HG03565 (cell line): ENCODE results near the gene TMEM135.
"Not testable (repeated sequence)": the region's sequence is repeated elsewhere in the genome, so short reads cannot be mapped to it uniquely, and the experiment has no call there.

Experiments
- ATAC-seq: cut with Tn5 transposase; IDR thresholded peaks from one replicate; pipeline ENCODE4 v1.9.1; 2021; ENCODE audit warnings: mild to moderate bottlenecking, moderate library complexity; ENCODE audit not compliant: unreplicated experiment

The TMEM135 gene

DNA sequence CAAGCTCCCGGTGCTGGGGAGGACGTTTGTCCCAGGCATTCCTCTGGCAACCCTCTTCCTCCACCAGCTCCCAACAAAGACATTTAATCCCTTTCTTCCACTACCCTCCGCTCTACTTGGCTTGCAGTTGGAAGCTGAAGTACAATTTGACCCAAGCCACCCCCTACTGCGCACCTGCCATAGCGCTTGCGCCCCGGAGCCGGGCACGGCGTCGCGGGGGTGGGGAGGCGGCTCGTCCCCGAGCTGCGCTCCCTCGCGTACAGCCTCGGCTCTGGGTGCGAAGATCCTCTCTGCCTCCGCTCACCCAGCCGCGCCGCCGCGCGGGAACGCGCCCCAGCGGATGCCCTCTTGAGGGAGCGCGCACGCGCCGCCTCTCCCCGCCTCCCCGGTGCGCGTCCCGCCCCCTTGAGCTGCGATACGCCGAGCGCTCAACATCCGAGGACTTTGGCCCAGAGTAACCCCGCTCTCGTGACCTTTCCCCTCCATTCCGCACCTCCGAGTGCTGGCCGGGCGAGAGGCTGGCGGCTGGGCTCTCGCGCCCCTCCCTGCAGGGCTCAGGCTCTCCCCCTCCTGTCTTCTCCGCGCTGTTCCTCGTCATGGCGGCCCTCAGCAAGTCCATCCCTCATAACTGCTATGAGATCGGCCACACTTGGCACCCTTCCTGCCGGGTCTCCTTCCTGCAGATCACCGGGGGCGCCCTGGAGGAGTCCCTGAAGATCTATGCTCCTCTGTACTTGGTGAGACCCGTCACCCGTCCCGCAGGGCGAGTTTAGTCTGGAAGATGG lies at the start of gene TMEM135:
TSS of gene TMEM135 (plus strand) at position 485 of the 785 bp plus-strand sequence. CDS start at position 597, 112 bp downstream.
- ATAC-seq = peak; percentile 97

DNA sequence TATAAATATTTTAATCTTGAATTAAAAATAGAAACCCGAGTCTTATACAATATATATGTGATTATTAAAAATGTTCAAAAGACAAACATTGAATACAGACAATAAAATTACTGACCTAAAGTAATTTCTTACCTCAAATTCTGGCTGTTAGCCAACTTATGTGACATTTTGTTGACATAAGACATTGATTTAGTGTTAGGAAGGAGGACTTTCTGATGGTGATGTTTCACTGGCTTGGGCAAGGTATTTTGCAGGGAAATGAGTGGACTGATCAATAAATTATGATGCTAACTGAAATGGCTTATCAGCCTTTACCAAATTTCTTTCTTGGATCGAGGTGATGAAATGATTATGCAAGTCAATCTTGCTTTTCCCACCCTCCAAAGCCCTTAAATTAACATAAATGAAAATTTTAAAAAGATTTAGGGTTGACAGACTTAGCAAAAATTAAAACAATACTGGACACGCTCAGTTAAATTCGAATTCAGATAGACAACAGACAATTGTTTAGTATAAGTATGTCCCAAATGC lies 49.3 kb upstream of the TMEM135 start:
- no peak for ATAC-seq

- ATAC-seq = no peak
Measured at GRCh38 chr11:86990031-86990430, 47.7 kb upstream of the TMEM135 start.

DNA sequence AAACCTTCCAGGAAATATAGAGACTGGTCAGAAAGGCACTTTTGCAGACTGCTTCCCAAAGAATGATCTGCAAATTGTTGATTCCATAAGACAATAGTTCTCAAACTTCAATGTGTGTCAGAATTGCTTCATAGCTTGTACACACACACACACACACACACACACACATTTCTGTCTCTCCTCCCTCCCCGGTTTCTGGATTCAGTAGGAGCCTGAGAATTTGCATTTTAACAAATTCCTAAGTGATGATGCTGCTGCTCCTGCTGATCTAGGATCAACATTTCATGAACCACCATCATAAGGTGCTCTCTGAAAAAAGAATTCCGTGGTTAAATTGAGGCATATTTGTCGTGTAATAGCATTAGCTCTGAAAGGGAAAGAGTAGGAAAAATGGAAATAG lies 47.2 kb upstream of the TMEM135 start:
- no peak for ATAC-seq

DNA sequence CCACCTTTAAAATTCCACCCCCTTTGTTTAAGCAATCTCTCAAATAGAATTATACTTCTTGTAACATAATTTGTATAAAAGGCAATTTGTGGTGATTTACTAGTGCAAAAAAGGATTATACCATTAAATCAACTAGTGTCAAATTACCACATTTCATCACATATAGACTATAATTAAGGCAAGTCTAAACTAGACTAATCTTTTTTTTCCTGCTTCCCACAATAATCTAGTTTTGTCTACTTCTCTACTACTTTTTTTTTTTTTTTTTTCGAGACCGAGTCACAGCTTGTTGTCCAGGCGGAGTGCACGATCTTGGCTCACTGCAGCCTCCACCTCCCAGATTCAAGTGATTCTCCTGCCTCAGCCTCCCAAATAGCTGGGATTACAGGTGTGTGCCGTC lies 46.4 kb upstream of the TMEM135 start:
- ATAC-seq = no peak

DNA sequence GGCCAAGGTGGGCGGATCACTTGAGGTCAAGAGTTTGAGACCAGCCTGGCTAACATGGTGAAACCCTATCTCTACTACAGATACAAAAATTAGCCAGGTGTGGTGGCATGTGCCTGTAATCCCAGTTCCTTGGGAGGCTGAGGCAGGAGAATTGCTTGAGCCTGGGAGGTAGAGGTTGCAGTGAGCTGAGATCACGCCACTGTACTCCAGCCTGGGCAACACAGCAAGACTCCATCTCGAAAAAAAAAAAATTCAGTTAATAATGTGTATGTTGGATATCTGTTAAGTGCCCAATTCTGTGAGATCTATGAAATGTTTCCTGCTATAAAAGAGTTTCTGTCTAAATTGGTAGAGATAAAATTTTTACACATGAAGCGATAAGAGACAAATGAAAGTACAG lies 45.4 kb upstream of the TMEM135 start:
- not testable (repeated sequence) for ATAC-seq

- no peak for ATAC-seq
Measured at GRCh38 chr11:86993031-86993430, 44.7 kb upstream of the TMEM135 start.

DNA sequence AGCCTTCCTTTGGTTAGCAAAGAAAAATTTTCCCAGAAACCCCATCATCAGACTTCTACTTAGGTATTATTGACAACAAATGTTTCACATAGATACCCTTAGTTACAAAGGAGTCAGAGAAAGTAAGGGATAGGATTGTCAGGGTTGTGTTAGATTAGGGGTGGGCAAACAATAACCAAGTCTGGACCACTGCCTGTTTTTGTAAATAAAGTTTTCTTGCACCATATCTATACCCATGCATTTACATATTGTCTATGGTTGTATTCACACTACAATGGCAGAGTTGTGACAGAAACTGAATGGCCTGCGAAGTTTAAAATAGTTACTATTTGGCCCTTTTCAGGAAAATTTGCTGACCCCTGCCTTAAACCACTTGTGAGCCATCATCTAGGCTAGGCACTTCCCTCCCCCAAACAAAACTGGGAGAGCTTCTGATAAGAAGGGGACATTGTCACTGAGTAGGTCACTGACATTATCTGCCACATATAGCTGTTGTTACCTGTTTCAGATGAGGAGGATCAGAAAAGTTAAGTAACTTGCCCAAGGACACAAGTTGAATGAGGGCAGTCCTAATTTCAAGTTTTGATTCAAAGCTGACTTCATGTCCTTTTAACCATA lies 40.7 kb upstream of the TMEM135 start:
- ATAC-seq = no peak

- no peak for ATAC-seq
Measured at GRCh38 chr11:86999388-86999787, 38.3 kb upstream of the TMEM135 start.

DNA sequence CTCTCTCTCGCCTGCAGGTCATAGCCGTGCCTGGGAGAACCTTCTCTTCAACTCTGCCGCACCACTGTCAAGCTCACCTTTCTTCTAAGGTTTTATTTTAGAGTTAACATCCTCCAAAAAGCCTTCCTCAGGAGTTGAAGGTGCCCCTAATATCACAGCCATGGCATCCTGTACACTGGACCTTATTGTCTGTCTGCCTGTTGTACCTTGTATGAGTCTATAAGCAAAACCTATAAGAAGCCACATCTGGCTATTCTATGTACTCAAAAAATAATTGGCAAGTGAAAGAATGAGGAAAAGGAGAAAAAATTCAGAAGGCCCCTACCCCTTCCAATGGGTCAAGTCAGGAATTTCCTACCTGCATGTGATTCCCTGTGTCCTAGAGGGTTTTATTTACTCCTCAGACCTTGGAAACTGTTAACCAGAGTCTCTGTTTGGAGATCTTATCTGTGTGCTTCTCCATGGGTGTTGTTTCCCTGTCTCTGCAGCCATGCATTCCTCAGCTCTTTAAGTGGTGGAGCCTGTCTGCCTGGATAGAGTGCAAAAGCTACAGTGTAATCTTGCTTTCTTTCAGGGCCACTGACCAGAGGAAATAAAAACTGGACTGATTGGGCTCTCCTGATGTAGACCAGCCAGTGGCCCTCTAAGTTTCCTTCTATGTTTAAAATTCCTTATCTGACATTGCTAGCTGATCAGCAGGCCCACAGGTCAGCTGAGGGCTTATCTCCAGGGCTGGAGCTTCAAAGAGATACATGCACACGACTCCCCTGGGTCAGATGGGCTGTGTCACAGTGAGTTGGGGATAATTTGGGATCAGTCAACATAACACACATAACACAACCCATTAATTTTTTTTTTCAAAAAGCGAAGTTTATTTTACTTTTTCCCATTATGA lies 37.6 kb upstream of the TMEM135 start:
- no peak for ATAC-seq

- no peak for ATAC-seq
Measured at GRCh38 chr11:87002918-87003317, 34.8 kb upstream of the TMEM135 start.

GRCh38 chr11:87004281-87004680 lies 33.5 kb upstream of the TMEM135 start:
- not testable (repeated sequence) for ATAC-seq

DNA sequence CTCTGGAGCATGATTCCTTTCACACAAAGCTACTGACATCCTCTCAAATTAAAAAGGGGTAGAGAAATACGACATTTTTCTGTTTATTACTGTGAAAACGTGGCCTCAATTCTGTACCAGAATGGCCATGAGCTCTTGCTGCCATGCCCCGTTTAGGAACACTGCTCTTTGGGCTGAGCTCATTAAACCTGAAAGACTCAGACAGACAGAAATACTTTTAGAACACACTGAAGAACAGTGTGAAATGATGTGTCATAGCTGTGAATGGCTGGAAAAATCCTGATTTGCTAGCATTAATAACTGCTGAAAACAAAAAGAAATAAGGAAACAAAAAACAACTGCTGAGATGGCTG lies 32.2 kb upstream of the TMEM135 start:
- ATAC-seq = no peak

- no peak for ATAC-seq
Measured at GRCh38 chr11:87006035-87006434, 31.7 kb upstream of the TMEM135 start.

GRCh38 chr11:87007963-87008362 lies 29.8 kb upstream of the TMEM135 start:
- no peak for ATAC-seq

DNA sequence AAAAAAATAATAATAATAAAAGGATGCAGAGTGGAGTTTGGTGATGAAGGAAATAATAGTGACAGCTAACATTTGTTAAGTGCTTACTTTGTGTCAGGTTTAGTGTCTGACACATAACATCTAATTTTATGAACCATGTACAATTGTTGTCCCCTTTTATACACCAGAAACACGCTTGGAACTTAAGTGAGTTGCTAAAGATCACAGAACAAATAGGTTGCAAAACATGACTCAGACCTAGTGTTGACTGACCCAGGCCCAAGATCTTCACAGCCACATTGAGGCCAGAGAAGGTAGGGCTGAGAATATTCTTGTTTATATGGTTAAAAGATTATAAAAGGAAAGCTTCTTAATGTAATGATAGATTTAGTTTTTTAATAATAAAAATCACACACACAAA lies 25.6 kb upstream of the TMEM135 start:
- no peak for ATAC-seq

- ATAC-seq = no peak
Measured at GRCh38 chr11:87012673-87013072, 25.1 kb upstream of the TMEM135 start.

- ATAC-seq = no peak
Measured at GRCh38 chr11:87013912-87014825, 23.6 kb upstream of the TMEM135 start.

DNA sequence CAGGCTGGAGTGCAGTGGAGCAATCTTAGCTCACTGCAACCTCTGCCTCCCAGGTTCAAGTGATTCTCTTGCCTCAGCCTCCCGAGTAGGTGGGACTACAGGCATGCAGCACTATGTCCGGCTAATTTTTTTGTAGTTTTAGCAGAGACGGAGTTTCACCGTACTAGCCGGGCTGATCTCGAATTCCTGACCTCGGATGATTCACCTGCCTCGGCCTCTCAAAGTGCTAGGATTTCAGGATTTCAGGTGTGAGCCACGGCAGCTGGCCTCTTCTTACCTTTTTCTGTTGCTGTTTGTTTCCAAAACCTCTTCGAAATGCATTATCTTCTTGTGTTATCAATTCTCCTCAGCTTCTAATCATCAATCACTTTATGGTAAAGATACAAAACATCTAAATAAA lies 22.1 kb upstream of the TMEM135 start:
- no peak for ATAC-seq

- ATAC-seq = no peak
Measured at GRCh38 chr11:87019613-87020271, 18.0 kb upstream of the TMEM135 start.
